Duodenal mucosa (tissue), 2 donors: ENCODE results near the gene RPAP3.
"Not testable (repeated sequence)": the region's sequence is repeated elsewhere in the genome, so short reads cannot be mapped to it uniquely, and the experiment has no call there.

Experiments
- H3K27ac ChIP-seq: one replicate; pipeline ENCODE4 v1.7.0; 2013; ENCODE audit warnings: low read depth, low read length
- H3K27me3 ChIP-seq, 2 donors: one replicate each; pipeline ENCODE4 v1.7.0; 2013; ENCODE audit warnings: low read length in 2 of 2, control low read depth in 1 of 2; ENCODE audit not compliant: insufficient read depth in 2 of 2, control insufficient read depth in 1 of 2
- H3K36me3 ChIP-seq, 2 donors: one replicate each; pipeline ENCODE4 v1.7.0; 2013; ENCODE audit warnings: low read length in 2 of 2, control low read depth in 1 of 2; ENCODE audit not compliant: insufficient read depth in 2 of 2, control insufficient read depth in 1 of 2
- H3K4me1 ChIP-seq, 2 donors: one replicate each; pipeline ENCODE4 v1.7.0; 2013; ENCODE audit warnings: low read length in 2 of 2, control low read depth in 1 of 2; ENCODE audit not compliant: insufficient read depth in 2 of 2, control insufficient read depth in 1 of 2
- H3K4me3 ChIP-seq, 2 donors: one replicate each; pipeline ENCODE4 v1.7.0; 2013; ENCODE audit warnings: low read length in 2 of 2, low read depth in 1 of 2
- H3K9ac ChIP-seq, 2 donors: one replicate each; pipeline ENCODE4 v1.7.0; 2013; ENCODE audit warnings: low read length in 2 of 2, low read depth in 1 of 2
- H3K9me3 ChIP-seq, 2 donors: one replicate each; pipeline ENCODE4 v1.7.0; 2013; ENCODE audit warnings: low read length in 2 of 2, control low read depth in 1 of 2; ENCODE audit not compliant: control insufficient read depth in 1 of 2

Gene RPAP3

GRCh38 chr12:47698055-47698454, 7.8 kb downstream of the RPAP3 start:
- H3K27me3 ChIP-seq, result no peaks in the 10 kb centered on the region
- H3K4me1 ChIP-seq, result no peaks in the 10 kb centered on the region
- no peaks in the 10 kb centered on the region for H3K9me3 ChIP-seq
- H3K4me3 ChIP-seq, result no peak overlapping the region
- H3K27ac ChIP-seq, result no peak overlapping the region
- H3K9ac ChIP-seq, result no peak overlapping the region
- H3K36me3 ChIP-seq, result peaks cover 5 to 14% of the 10 kb centered on the region in 2 donors

- peaks cover 1 to 20% of the 10 kb centered on the region in 2 donors for H3K36me3 ChIP-seq
- no peak overlapping the region for H3K9ac ChIP-seq
- no peaks in the 10 kb centered on the region for H3K9me3 ChIP-seq
- no peaks in the 10 kb centered on the region for H3K27me3 ChIP-seq
- no peaks in the 10 kb centered on the region for H3K4me1 ChIP-seq
- H3K4me3 ChIP-seq, result no peak overlapping the region
- no peak overlapping the region for H3K27ac ChIP-seq
Observed at GRCh38 chr12:47689215-47689614, 16.6 kb downstream of the RPAP3 start.

- Histone ChIP-seq H3K27me3 (no peaks in the 10 kb centered on the region), H3K36me3 (peaks cover 5 to 32% of the 10 kb centered on the region in 2 donors)
Observed at GRCh38 chr12:47687636-47688035, 18.2 kb downstream of the RPAP3 start.

GRCh38 chr12:47686645-47687240, 19.1 kb downstream of the RPAP3 start:
- no peaks in the 10 kb centered on the region for H3K4me1 ChIP-seq
- no peaks in the 10 kb centered on the region for H3K27me3 ChIP-seq
- no peaks in the 10 kb centered on the region for H3K9me3 ChIP-seq
- H3K4me3 ChIP-seq, result no peak overlapping the region
- H3K27ac ChIP-seq, result no peak overlapping the region
- no peak overlapping the region for H3K9ac ChIP-seq
- H3K36me3 ChIP-seq, result peaks cover 5 to 26% of the 10 kb centered on the region in 2 donors

More at GRCh38 chr12:47687636-47688035, 18.2 kb downstream of the RPAP3 start:
- no peaks in the 10 kb centered on the region for H3K4me1 ChIP-seq
- no peak overlapping the region for H3K9ac ChIP-seq
- no peak overlapping the region for H3K27ac ChIP-seq
- H3K4me3 ChIP-seq, result no peak overlapping the region
- no peaks in the 10 kb centered on the region for H3K9me3 ChIP-seq

- H3K36me3 ChIP-seq, result peaks cover 5 to 23% of the 10 kb centered on the region in 2 donors
- no peak overlapping the region for H3K27ac ChIP-seq
- H3K4me3 ChIP-seq, result no peak overlapping the region
- no peaks in the 10 kb centered on the region for H3K4me1 ChIP-seq
- no peak overlapping the region for H3K9ac ChIP-seq
- no peaks in the 10 kb centered on the region for H3K27me3 ChIP-seq
- no peaks in the 10 kb centered on the region for H3K9me3 ChIP-seq
Observed at GRCh38 chr12:47679785-47680184, 26.0 kb downstream of the RPAP3 start.

GRCh38 chr12:47672068-47672467, 33.8 kb downstream of the RPAP3 start:
- no peak overlapping the region for H3K27ac ChIP-seq
- peaks cover 13 to 30% of the 10 kb centered on the region in 2 donors for H3K36me3 ChIP-seq
- H3K4me1 ChIP-seq, result no peaks in the 10 kb centered on the region
- no peak overlapping the region for H3K9ac ChIP-seq
- no peak overlapping the region for H3K4me3 ChIP-seq
- H3K27me3 ChIP-seq, result no peaks in the 10 kb centered on the region
- H3K9me3 ChIP-seq, result no peaks in the 10 kb centered on the region

GRCh38 chr12:47667935-47668334, 37.9 kb downstream of the RPAP3 start:
- H3K36me3 ChIP-seq, result peaks cover 16 to 49% of the 10 kb centered on the region in 2 donors

GRCh38 chr12:47652521-47653234, 53.2 kb downstream of the RPAP3 start:
- Histone ChIP-seq H3K9ac (no peak overlapping the region), H3K4me1 (peaks cover 4 to 5% of the 10 kb centered on the region in 2 donors), H3K36me3 (peaks cover 0 to 3% of the 10 kb centered on the region in 2 donors)

More at GRCh38 chr12:47667935-47668334, 37.9 kb downstream of the RPAP3 start:
- H3K27ac ChIP-seq, H3K4me1 ChIP-seq, H3K27me3 ChIP-seq, H3K9ac ChIP-seq, H3K4me3 ChIP-seq, H3K9me3 ChIP-seq: not testable (repeated sequence)

GRCh38 chr12:47651368-47652254, 54.2 kb downstream of the RPAP3 start:
- Histone ChIP-seq H3K27ac (no peak overlapping the region), H3K9ac (peak overlapping the region; percentile 30 to 36)

More at GRCh38 chr12:47652521-47653234, 53.2 kb downstream of the RPAP3 start:
- Histone ChIP-seq H3K27ac (no peak overlapping the region), H3K9me3 (no peaks in the 10 kb centered on the region), H3K4me3 (no peak overlapping the region), H3K27me3 (no peaks in the 10 kb centered on the region)

GRCh38 chr12:47650469-47650868, 55.4 kb downstream of the RPAP3 start:
- H3K4me3 ChIP-seq, result no peak overlapping the region
- no peaks in the 10 kb centered on the region for H3K27me3 ChIP-seq
- no peaks in the 10 kb centered on the region for H3K9me3 ChIP-seq
- H3K36me3 ChIP-seq, result no peaks in the 10 kb centered on the region
- no peak overlapping the region for H3K27ac ChIP-seq
- H3K4me1 ChIP-seq, result peaks cover 4 to 5% of the 10 kb centered on the region in 2 donors
- H3K9ac ChIP-seq, result no peak overlapping the region

More at GRCh38 chr12:47651368-47652254, 54.2 kb downstream of the RPAP3 start:
- peak overlapping the region; percentile 22 to 36 for H3K4me3 ChIP-seq
- H3K27me3 ChIP-seq, result no peaks in the 10 kb centered on the region
- H3K36me3 ChIP-seq, result no peaks in the 10 kb centered on the region
- no peaks in the 10 kb centered on the region for H3K9me3 ChIP-seq
- peaks cover 4 to 5% of the 10 kb centered on the region in 2 donors for H3K4me1 ChIP-seq
